Kidney (tissue), 14 donors: ENCODE results near the gene SEMA5B. TPM values are rescaled to one million over a fixed set of nuclear protein-coding genes. Genes with fewer than 3 reads are reported as not detected.

Experiments
- DNase-seq, 5 donors: peaks; one replicate each; pipeline ENCODE4 v3.0.0-alpha.2; 2013 to 2020
- FAIRE-seq: peaks from 2 replicates; lab custom pipeline; 2012; peaks lifted over from hg19 to GRCh38; lab: Jason Lieb, UNC
- H3K27ac ChIP-seq, 2 donors: one replicate each; pipeline ENCODE4 v1.7.0; 2013; ENCODE audit warnings: low read depth in 2 of 2, low read length in 2 of 2, inconsistent platforms in 1 of 2
- H3K27me3 ChIP-seq: one replicate; pipeline ENCODE4 v1.7.1; 2013; ENCODE audit warnings: low read length, inconsistent platforms; ENCODE audit not compliant: control insufficient read depth, insufficient read depth
- H3K36me3 ChIP-seq, 3 donors: one replicate each; pipeline versions ENCODE4 v1.7.0 to v1.7.1; 2013; ENCODE audit warnings: low read length in 3 of 3, control low read depth in 1 of 3, inconsistent platforms in 1 of 3; ENCODE audit not compliant: insufficient read depth in 3 of 3, control insufficient read depth in 2 of 3
- H3K4me1 ChIP-seq, 3 donors: one replicate each; pipeline versions ENCODE4 v1.7.0 to v1.7.1; 2013; ENCODE audit warnings: low read length in 3 of 3, inconsistent platforms in 1 of 3, low read depth in 1 of 3; ENCODE audit not compliant: control insufficient read depth in 2 of 3, insufficient read depth in 2 of 3
- H3K4me3 ChIP-seq, 3 donors: one replicate each; pipeline versions ENCODE4 v1.7.0 to v1.8.1; 2013; ENCODE audit warnings: low read length in 3 of 3, control low read depth in 1 of 3, inconsistent platforms in 1 of 3
- H3K9ac ChIP-seq, 3 donors: one replicate each; pipeline versions ENCODE4 v1.7.0 to v1.7.1; 2013; ENCODE audit warnings: low read length in 3 of 3, control low read depth in 1 of 3, inconsistent platforms in 1 of 3
- H3K9me3 ChIP-seq, 3 donors: one replicate each; pipeline versions ENCODE4 v1.7.0 to v1.7.1; 2013; ENCODE audit warnings: low read length in 3 of 3, control low read depth in 1 of 3, inconsistent platforms in 1 of 3; ENCODE audit not compliant: control insufficient read depth in 2 of 3, insufficient read depth in 1 of 3
- CTCF ChIP-seq: IDR thresholded peaks from 3 replicates; pipeline ENCODE4 v1.5.1; 2012; ENCODE audit warnings: mild to moderate bottlenecking, moderate library complexity, borderline replicate concordance; ENCODE audit not compliant: insufficient read depth; ENCODE audit errors: extremely low read depth
- intact Hi-C: fragments of 100-400 bp; cut with DNase I; formaldehyde crosslinking; loops from one replicate; pipeline ENCODE4 v1.11.1; 2022
- polyA plus RNA-seq: library from polyadenylated mRNA; stranded (reverse); fragments of 350-450 nt; fragmentation: Illumina TruSeq; extraction: RNeasy Lipid Tissue Mini Kit (QIAGEN cat#74804); gene quantifications from one replicate; pipeline ENCODE4 v1.2.3, GENCODE V29; 2014; ENCODE audit warnings: low read depth, low replicate concordance; ENCODE audit not compliant: insufficient read depth
- total RNA-seq: library from RNA; stranded (reverse); fragmentation: NEBNext Ultra II Directional; extraction: Animal tissue kit (Norgen Biotek cat#: 25700); gene quantifications from one replicate; pipeline ENCODE4 v1.2.1, GENCODE V29; 2021
- donor health status: control.
- donor health status: control.
- donor health status: control.
- donor health status: control.
- donor health status: control.
- donor health status: DM: yes; HTN: yes; CAD: no.
- donor health status: Normal renal cell carcinoma (clear cell type).

Gene SEMA5B
- total and polyA plus RNA-seq, 2 donors from 2014 or later, result 6.6 to 8.4 TPM

GRCh38 chr3:123064914-123065313 is 37.4 kb upstream of the SEMA5B start:
- H3K4me3 ChIP-seq, result no peak overlapping the region
- H3K36me3 ChIP-seq, result no peaks in the 10 kb centered on the region
- no peak overlapping the region for H3K27ac ChIP-seq
- peaks cover 0 to 4% (median 0%) of the 10 kb centered on the region in 3 donors for H3K4me1 ChIP-seq
- H3K9me3 ChIP-seq, result no peaks in the 10 kb centered on the region
- no peak for DNase-seq
- H3K27me3 ChIP-seq, result no peaks in the 10 kb centered on the region
- FAIRE-seq, result no peak
- intact Hi-C loops, result no loop called here
- no peak for TF ChIP-seq CTCF
- H3K9ac ChIP-seq, result no peak overlapping the region

- intact Hi-C loops, result no loop called here
- no peak for TF ChIP-seq CTCF
- peaks cover 0 to 4% (median 0%) of the 10 kb centered on the region in 3 donors for H3K4me1 ChIP-seq
- no peak overlapping the region for H3K9ac ChIP-seq
- no peaks in the 10 kb centered on the region for H3K9me3 ChIP-seq
- no peaks in the 10 kb centered on the region for H3K36me3 ChIP-seq
- no peak for FAIRE-seq
- DNase-seq, result no peak
- H3K27me3 ChIP-seq, result no peaks in the 10 kb centered on the region
- no peak overlapping the region for H3K27ac ChIP-seq
- H3K4me3 ChIP-seq, result no peak overlapping the region
These were observed 36.9 kb upstream of the SEMA5B start for GRCh38 chr3:123064506-123064905.

GRCh38 chr3:123063034-123063433 is 35.5 kb upstream of the SEMA5B start:
- no peak for TF ChIP-seq CTCF
- Histone ChIP-seq H3K4me1 (peaks cover 0 to 3% (median 0%) of the 10 kb centered on the region in 3 donors), H3K9me3 (no peaks in the 10 kb centered on the region), H3K4me3 (no peak overlapping the region), H3K27ac (no peak overlapping the region), H3K9ac (no peak overlapping the region), H3K27me3 (no peaks in the 10 kb centered on the region), H3K36me3 (no peaks in the 10 kb centered on the region)
- no peak for DNase-seq
- no peak for FAIRE-seq
- intact Hi-C loops, result no loop called here

- no peak for TF ChIP-seq CTCF
- intact Hi-C loops, result no loop called here
- no peak for FAIRE-seq
These were observed 34.3 kb upstream of the SEMA5B start for GRCh38 chr3:123061856-123062255.

More at GRCh38 chr3:123061856-123062255, 34.3 kb upstream of the SEMA5B start:
- no peaks in the 10 kb centered on the region for H3K36me3 ChIP-seq
- no peak for DNase-seq
- no peaks in the 10 kb centered on the region for H3K27me3 ChIP-seq
- H3K4me3 ChIP-seq, result no peak overlapping the region
- no peak overlapping the region for H3K9ac ChIP-seq
- no peaks in the 10 kb centered on the region for H3K4me1 ChIP-seq
- H3K9me3 ChIP-seq, result no peaks in the 10 kb centered on the region
- H3K27ac ChIP-seq, result no peak overlapping the region
